Stimulated activated CD4-positive, alpha-beta T cell treated with anti-CD3 and anti-CD28 coated beads, Interleukin-4, amount 100 ng/mL, for 4 hours (primary cell): ENCODE results near the gene PAWR.

ENCODE experiments used
- DNase-seq, 2 experiments: peaks; one replicate each; pipeline ENCODE4 v3.0.0-alpha.2; 2020

The PAWR gene

GRCh38 chr12:79690638-79691510, at the start of gene PAWR:
Gene PAWR (minus strand): TSS chr12:79690964. CDS start chr12:79690244, 720 bp downstream.
- peak in 1 of 2 experiments; percentile 17 for DNase-seq

GRCh38 chr12:79737875-79738718, 47.3 kb upstream of the PAWR start:
- DNase-seq: no peak

DNA sequence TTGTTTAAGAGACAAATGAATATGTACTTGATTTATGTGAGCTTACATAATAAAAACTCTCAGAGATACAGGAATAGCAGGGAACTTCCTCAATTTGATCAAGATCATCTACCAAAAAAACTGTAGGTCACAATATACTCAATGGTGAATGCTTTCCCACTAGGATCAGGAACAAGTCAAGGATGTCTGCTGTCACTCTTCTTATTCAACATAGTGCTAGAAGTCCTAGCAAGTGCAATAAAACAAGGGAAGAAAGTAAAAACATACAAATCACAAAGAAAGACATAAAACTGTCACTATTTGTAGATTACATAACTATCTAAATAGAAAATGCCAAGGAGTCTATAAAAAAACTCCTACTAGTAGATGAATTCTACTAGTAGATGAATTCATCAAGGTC, 41.9 kb upstream of the PAWR start:
- DNase-seq: no peak

GRCh38 chr12:79725987-79726386, 35.2 kb upstream of the PAWR start:
- DNase-seq: no peak

DNA sequence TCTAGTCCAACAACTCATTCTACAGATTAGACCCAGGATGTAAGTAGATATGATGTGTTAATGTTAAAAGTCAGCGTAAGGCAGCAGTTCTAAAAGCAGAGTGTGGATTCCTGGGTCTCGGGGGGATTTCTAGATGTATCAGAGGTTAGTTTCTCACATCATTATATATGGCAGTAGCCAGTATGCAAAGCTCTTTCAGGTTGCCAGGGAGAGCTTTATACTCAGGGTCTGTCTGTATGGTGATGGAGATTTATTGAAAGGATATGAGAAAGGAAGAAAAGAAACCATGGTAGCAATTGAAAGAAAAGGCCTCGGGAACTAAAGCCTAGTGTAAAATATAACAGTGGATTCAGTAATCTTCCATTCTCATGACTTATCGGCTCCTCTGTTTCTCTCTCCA, 26.2 kb upstream of the PAWR start:
- no peak for DNase-seq

DNA sequence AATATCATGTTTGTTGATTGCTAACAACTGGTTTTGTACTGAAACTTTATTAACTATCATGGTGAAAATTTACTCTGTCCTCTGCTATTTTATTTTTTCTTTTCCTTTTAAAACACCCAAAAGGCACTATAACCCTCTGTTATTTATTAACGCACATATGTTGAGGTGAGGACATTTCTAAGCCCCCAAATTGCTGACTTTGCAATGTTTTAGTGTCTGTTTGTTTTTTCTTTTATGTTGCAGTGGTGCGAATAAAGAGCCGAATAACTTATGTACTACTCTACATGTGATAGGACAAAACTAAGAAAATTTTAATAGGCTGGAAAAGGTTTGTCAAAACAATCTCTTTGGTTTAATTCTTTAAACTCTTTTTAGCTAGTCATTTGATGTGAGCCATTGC, 24.5 kb upstream of the PAWR start:
- DNase-seq: no peak

- no peak for DNase-seq
These were observed 20.1 kb upstream of the PAWR start for GRCh38 chr12:79710707-79711483.

DNA sequence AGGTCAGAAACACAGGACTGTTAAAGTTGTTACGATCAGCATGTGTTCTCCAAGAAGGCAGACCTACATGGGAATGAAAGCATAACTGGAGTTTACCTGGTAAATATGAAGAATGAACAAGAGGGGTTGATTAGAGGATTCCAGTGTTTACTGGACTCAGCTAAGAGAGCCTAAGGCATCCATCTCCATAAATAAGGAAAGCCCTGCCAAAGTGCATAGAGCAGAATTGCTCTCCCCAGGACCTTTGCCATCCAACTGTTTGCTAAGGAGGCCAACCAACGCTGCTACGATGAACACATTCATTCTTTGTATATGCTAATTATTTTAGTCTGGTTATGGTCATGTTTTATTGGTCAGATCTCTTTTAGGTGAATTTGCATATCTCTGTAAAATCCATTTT, 17.1 kb upstream of the PAWR start:
- no peak for DNase-seq

GRCh38 chr12:79706676-79707075, 15.9 kb upstream of the PAWR start:
- no peak for DNase-seq

- DNase-seq: no peak
These were observed 15.4 kb upstream of the PAWR start for GRCh38 chr12:79706156-79706555.

GRCh38 chr12:79698966-79699365, 8.2 kb upstream of the PAWR start:
- no peak for DNase-seq

- no peak for DNase-seq
These were observed 5.7 kb upstream of the PAWR start for GRCh38 chr12:79696416-79696815.

GRCh38 chr12:79692860-79693577, 2.3 kb upstream of the PAWR start:
- DNase-seq: no peak

- DNase-seq: no peak
These were observed 916 bp upstream of the PAWR start for GRCh38 chr12:79691511-79692248.

GRCh38 chr12:79690142-79690637, 574 bp downstream of the PAWR start:
- DNase-seq: no peak

DNA sequence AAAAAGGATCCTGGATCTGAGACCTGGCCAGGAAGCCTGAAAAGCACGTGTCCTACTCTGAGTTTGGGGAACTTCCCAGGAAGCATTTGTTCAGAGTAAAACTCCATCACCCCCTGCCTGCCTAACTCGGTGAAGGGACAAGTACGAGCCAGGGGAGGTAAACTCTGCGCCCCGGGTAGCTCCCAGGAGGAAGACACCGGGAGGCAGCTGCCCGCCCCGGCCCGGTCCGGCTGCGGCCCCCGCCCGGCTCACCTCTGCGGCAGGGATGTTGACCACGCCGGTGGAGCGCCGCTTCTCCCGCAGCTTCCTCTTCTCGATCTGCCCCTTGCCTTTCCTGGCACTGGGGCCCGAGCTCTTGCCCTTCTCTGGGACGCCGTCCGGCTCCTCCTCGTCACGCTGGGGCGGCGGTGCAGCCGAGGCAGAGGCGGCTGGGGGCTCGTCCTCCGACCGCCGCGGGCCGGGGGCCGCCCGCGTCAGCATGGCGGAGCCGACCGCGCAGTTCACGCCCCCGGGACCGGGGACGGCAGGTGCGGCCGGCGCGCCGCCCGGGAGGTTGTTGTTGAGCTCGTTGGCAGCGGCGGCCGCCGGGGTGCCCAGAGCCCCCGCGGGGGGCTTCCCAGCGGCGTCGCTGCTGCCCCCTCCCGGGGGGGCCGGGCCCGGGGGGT, 1.2 kb downstream of the PAWR start:
- peak in 1 of 2 experiments; percentile 7 for DNase-seq

GRCh38 chr12:79689061-79689476, 1.7 kb downstream of the PAWR start:
- DNase-seq: no peak

DNA sequence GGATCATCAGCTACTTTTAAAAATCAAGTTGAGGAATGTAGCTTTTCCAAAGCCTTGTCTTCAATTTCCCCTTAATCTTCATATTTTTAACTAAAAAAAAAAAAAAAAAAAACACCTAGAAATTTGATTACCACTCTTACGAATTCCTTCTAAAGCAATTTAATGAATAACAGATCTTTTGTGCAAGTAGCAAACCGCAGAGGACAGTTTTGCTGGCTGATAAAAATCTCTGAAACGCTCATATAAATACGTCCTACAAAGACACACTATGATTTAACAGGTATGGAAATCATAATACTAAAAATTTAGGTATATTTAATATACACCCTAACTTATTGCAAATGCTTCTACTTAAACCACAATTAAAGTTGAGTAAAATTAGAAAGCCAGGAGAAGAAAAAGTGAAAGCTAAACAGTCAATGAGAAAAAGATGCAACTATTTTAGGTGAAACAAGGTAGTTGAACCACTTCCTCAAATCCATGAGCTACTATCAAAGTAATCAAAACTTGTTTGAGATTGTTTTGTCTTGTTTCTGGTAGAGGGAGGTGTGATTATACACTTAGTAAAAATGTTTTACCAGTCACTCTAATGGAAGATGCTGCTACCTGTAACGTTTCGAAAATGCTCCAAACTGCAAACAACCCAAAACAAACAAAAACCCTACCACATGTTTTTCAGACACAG, 2.2 kb downstream of the PAWR start:
- no peak for DNase-seq

DNA sequence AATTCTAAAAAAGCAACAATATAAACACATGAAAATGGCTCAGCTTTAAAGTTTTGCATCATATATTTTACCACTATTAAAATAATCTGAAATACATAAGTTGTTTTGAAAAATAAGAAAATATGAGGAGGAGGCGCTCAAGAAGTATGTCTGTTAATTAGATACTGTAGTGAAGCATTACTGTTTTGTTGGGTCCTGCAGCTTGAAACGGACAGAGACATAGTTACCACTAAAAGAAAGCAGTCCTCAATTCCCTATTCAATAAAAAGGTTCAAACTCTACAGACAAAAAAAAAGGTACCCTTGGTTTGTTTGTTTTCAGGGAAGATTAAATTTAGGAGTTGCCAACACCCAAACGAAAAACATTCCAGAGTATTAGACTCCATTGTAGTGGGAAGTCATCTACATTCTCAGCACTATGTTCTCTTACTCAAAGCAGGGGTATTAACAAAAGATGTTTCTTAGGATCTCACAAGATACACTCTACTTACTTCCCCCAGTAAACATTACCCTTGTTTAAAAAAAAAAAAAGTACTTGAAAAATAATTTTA, 3.0 kb downstream of the PAWR start:
- DNase-seq: no peak

- DNase-seq: no peak
These were observed 4.6 kb downstream of the PAWR start for GRCh38 chr12:79686171-79686570.
